Esophagus muscularis mucosa (tissue), 3 donors: ENCODE data around the gene SDF4.

Experiments used
- CTCF ChIP-seq, 3 experiments: fragments of 200-600 bp in 2 of 3; fragments of 450-650 bp in 1 of 3; sonication (generic) in 2 of 3; IDR thresholded peaks; one replicate each; pipeline ENCODE4 v1.5.1; 2017 to 2019; ENCODE audit warnings: antibody characterized with exemption in 3 of 3, mild to moderate bottlenecking in 2 of 3, moderate library complexity in 1 of 3
- POLR2A ChIP-seq: fragments of 450-650 bp; IDR thresholded peaks from one replicate; pipeline ENCODE4 v1.6.1; 2017; ENCODE audit warnings: antibody characterized with exemption, moderate library complexity, mild to moderate bottlenecking, low read depth
- POLR2AphosphoS5 ChIP-seq, 2 donors: sonication (generic); formaldehyde crosslinking; IDR thresholded peaks; one replicate each; pipeline ENCODE4 v1.6.1; 2017; ENCODE audit warnings: antibody characterized with exemption in 2 of 2

- TF ChIP-seq CTCF (IDR thresholded peaks at IDR 0.05) (no peak), POLR2A (no peak), POLR2AphosphoS5 (IDR thresholded peaks at IDR 0.05) (no peak)
Observed at GRCh38 chr1:1215080-1215676, 16.6 kb downstream of the SDF4 start.
